DOHH2 (cell line): Measurements from ENCODE around the gene RBBP8NL.

Experiments
- H3F3A ChIP-seq: fragments of 200-600 bp; sonication (generic), shearing (Covaris generic); 2 replicates; pipeline ENCODE4 v1.6.0; 2016; ENCODE audit warnings: antibody characterized with exemption, mild to moderate bottlenecking; ENCODE audit not compliant: control insufficient read depth, insufficient read depth
- H3K27ac ChIP-seq: fragments of 200-600 bp; sonication (generic); 2 replicates; pipeline ENCODE4 v1.5.1; 2014; ENCODE audit warnings: low read depth, mild to moderate bottlenecking, low read length, moderate library complexity
- H3K27me3 ChIP-seq: fragments of 200-600 bp; sonication (generic); 2 replicates; pipeline ENCODE4 v1.6.1; 2014; ENCODE audit warnings: mild to moderate bottlenecking, low read length, mixed read lengths; ENCODE audit not compliant: control insufficient read depth
- H3K36me3 ChIP-seq: fragments of 200-600 bp; sonication (generic); 2 replicates; pipeline ENCODE4 v1.6.1; 2014; ENCODE audit warnings: mild to moderate bottlenecking, low read length, moderate library complexity, mixed read lengths; ENCODE audit not compliant: control insufficient read depth
- H3K4me1 ChIP-seq: fragments of 200-600 bp; sonication (generic); 2 replicates; pipeline ENCODE4 v1.6.1; 2014; ENCODE audit warnings: mild to moderate bottlenecking, low read length, mixed read lengths; ENCODE audit not compliant: control insufficient read depth
- H3K4me2 ChIP-seq: fragments of 200-600 bp; sonication (generic); 2 replicates; pipeline ENCODE4 v1.6.0; 2014; ENCODE audit warnings: mild to moderate bottlenecking, low read length, moderate library complexity
- H3K4me3 ChIP-seq: fragments of 200-600 bp; sonication (generic); 2 replicates; pipeline ENCODE4 v1.5.1; 2014; ENCODE audit warnings: mild to moderate bottlenecking, low read length, mixed read lengths
- H3K79me2 ChIP-seq: fragments of 200-600 bp; sonication (generic); 2 replicates; pipeline ENCODE4 v1.6.1; 2014; ENCODE audit warnings: mild to moderate bottlenecking, low read length, mixed read lengths; ENCODE audit not compliant: control insufficient read depth
- H3K9me2 ChIP-seq: fragments of 200-600 bp; sonication (generic); replicated peaks from 2 replicates; pipeline ENCODE4 v1.6.1; 2014; ENCODE audit warnings: mild to moderate bottlenecking, low read length, mixed read lengths; ENCODE audit not compliant: control insufficient read depth
- H3K9me3 ChIP-seq: fragments of 200-600 bp; sonication (generic); 2 replicates; pipeline ENCODE4 v1.6.1; 2014; ENCODE audit warnings: antibody characterized with exemption, low read length, mixed read lengths; ENCODE audit not compliant: control insufficient read depth, insufficient read depth
- H4K20me1 ChIP-seq: fragments of 200-600 bp; sonication (generic); 2 replicates; pipeline ENCODE4 v1.6.0; 2014; ENCODE audit warnings: low read depth, mild to moderate bottlenecking, antibody characterized with exemption, low read length, moderate library complexity; ENCODE audit not compliant: control insufficient read depth, insufficient read depth
- CTCF ChIP-seq: fragments of 200-600 bp; sonication (generic); IDR thresholded peaks from one replicate; pipeline ENCODE4 v1.5.1; 2014; ENCODE audit warnings: antibody characterized with exemption, mild to moderate bottlenecking, low read depth, low read length; ENCODE audit not compliant: poor library complexity, severe bottlenecking
- EZH2phosphoT487 ChIP-seq: fragments of 200-600 bp; sonication (generic); IDR thresholded peaks from 2 replicates; pipeline ENCODE4 v1.6.1; 2017; ENCODE audit warnings: borderline replicate concordance, mild to moderate bottlenecking, antibody characterized with exemption, low read length, moderate library complexity, mixed read lengths

The RBBP8NL gene

GRCh38 chr20:62461157-62461556 is 33.8 kb upstream of the RBBP8NL start:
- Histone ChIP-seq H3K36me3 (no peaks in the 10 kb centered on the region), H3K9me2 (no peaks in the 10 kb centered on the region), H3K27me3 (no peaks in the 10 kb centered on the region), H3K27ac (no peak overlapping the region), H4K20me1 (no peaks in the 10 kb centered on the region), H3F3A (no peaks in the 10 kb centered on the region), H3K4me3 (no peak overlapping the region), H3K79me2 (no peaks in the 10 kb centered on the region), H3K4me2 (no peak overlapping the region), H3K4me1 (no peaks in the 10 kb centered on the region), H3K9me3 (no peaks in the 10 kb centered on the region)
- TF ChIP-seq EZH2phosphoT487, result no peak
- no peak for TF ChIP-seq CTCF

GRCh38 chr20:62460678-62461077 is 33.3 kb upstream of the RBBP8NL start:
- Histone ChIP-seq H4K20me1 (no peaks in the 10 kb centered on the region), H3K27me3 (no peaks in the 10 kb centered on the region), H3K36me3 (no peaks in the 10 kb centered on the region), H3K9me2 (no peaks in the 10 kb centered on the region), H3F3A (no peaks in the 10 kb centered on the region), H3K4me1 (no peaks in the 10 kb centered on the region), H3K4me3 (no peak overlapping the region), H3K9me3 (no peaks in the 10 kb centered on the region), H3K4me2 (no peak overlapping the region), H3K27ac (no peak overlapping the region), H3K79me2 (no peaks in the 10 kb centered on the region)
- TF ChIP-seq EZH2phosphoT487 (no peak), CTCF (no peak)

GRCh38 chr20:62459488-62459887 is 32.1 kb upstream of the RBBP8NL start:
- no peaks in the 10 kb centered on the region for H3K4me1 ChIP-seq
- no peaks in the 10 kb centered on the region for H3K27me3 ChIP-seq
- H3F3A ChIP-seq, result no peaks in the 10 kb centered on the region
- no peaks in the 10 kb centered on the region for H3K36me3 ChIP-seq
- TF ChIP-seq EZH2phosphoT487, result no peak
- TF ChIP-seq CTCF, result no peak
- H4K20me1 ChIP-seq, result no peaks in the 10 kb centered on the region
- H3K4me3 ChIP-seq, result no peak overlapping the region
- H3K27ac ChIP-seq, result no peak overlapping the region
- no peaks in the 10 kb centered on the region for H3K9me2 ChIP-seq
- H3K4me2 ChIP-seq, result no peak overlapping the region
- no peaks in the 10 kb centered on the region for H3K9me3 ChIP-seq
- H3K79me2 ChIP-seq, result no peaks in the 10 kb centered on the region
